CD4-positive, alpha-beta T cell treated with Interleukin-10 for 1 hour (primary cell): ENCODE measurements around the gene FCMR.
A peak's percentile ranks its signal among the peaks of the same experiment; 100 is the strongest.

Experiments used
- DNase-seq: peaks from one replicate; pipeline ENCODE4 v3.0.0-alpha.2; 2020

The FCMR gene

DNA sequence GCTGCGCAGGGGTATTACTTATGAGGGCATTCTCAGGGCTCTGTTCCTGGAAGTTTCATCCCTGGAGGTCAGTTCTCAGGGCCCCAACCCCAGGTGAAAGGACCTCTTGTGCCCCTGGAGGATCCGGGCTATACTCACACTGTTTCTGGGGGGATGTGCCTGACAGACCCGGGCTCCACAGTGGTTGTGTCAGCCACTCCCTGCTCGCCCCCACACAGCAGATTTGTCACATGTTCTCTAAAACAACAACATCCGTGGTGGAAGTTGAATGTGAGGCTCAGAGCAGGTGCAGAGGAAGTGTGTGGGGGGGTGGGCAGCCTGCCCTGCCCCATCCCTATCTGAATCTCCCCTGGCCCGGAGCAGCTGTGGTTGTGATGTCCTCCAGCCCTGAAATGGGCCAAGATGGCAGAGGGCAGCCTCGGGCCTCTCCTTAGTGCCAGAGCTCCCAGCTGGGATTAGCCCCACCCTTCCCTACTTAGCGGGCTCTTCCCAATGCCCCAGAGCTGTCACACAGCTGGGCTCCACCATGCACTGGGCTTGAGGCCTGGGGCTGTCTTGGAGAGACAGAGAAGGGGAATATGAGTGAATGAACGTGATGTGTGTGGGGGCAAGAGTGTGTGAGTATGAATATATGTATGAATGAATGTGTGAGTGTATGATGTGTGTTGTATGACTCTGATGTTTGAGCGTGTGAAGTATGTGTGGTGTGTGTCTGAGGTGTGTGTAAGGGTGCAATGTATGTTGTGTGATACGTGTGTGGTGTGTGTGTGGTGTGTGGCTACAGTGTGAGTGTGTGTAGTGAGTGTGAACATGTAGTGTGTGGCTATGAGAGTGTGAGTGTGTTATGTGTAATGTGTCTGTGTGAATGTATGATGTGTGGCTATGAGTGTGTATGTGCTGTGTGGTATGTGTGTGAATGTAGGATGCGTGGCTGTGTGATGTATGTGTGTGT, 1.5 kb upstream of the FCMR start:
- DNase-seq, result peak; percentile 81

DNA sequence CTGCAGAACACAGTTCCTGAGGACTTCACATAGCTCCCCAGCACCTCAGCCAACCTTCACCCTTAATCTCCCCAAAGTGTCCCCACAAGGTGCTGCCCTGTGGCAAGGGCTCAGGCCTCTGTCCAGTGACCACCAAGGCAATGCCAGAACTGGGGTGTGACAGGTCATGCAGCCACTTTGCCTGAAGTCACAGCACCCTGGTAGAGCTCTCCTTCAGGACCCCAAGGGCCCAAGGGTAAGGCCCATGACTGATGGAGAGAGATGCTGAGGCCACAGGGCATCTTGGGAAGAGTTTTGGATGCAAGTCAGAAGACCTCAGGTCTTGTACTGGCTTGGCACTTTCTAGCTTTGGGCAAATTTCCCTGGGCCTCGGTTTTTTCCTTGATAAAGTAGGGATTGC, 783 bp upstream of the FCMR start:
- no peak for DNase-seq

- no peak for DNase-seq
Measured at GRCh38 chr1:206918076-206918475, 3.7 kb downstream of the FCMR start.

DNA sequence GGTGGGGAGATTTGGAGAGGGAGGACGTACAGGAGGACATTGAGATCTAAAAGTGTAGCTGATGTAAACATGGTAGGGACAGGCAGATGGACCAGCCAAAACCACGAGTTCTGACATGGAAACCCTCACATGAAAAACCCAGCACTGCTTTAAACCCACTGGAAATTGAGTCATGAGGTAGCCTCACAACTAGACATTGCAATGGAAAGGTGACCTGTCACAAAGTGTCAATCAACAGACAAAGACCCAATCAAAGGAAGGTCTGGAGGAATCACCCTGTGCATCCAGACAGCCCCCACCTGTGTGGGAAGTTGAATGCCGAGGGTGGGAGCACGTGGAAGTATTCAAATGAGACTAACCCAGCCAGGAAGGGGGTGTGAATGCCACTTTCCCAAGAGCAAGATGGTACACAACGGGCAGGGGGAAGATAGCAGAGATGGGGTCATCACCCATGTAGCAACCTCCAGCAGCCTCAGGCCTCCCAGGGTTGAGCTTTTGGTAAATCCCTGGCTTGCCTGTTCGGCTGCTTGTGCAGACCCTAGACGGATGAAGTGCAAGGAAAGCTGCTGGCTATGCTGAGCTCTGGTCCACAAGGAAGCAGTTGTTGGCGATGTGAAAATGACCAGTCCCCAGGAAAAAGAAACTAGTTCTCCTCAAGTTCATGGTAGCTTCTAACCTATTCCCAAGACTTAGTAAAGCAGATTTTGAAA, 5.6 kb downstream of the FCMR start:
- no peak for DNase-seq

GRCh38 chr1:206915030-206915735, 6.6 kb downstream of the FCMR start:
- DNase-seq, result no peak

DNA sequence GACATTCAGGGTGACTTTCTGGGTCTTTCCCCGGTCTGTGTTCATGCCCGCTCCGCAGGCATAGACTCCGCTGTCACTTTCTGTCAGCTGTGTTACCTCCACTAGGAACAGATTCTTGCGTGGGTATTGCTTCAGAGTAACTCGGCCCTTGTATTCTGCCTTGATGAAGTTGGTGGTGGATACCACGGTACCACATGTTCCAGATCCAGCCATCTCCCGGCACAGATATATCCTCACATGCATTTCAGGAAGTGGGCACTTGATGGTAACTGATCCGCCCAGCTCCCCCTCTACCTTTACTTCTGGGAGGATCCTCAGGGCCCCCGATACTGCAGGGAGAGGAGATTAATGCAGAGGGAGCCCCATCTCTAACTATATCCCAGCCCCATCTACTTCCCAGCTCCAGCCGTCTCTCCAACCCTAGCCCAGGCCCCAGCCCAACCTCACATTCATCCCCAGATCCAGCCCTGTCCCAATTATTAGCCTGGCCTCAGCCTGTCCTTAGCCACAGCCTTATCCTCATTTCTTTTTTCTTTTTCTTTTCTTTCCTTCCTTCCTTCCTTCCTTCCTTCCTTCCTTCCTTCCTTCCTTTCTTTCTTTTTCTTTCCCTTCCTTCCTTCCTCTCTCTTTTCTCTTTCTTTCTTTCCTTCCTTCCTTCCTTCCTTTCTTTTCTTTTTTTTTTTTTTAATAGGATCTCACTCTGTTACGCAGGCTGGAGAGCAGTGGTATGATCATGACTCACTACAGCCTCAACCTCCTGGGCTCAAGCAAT, 7.8 kb downstream of the FCMR start:
- no peak for DNase-seq

DNA sequence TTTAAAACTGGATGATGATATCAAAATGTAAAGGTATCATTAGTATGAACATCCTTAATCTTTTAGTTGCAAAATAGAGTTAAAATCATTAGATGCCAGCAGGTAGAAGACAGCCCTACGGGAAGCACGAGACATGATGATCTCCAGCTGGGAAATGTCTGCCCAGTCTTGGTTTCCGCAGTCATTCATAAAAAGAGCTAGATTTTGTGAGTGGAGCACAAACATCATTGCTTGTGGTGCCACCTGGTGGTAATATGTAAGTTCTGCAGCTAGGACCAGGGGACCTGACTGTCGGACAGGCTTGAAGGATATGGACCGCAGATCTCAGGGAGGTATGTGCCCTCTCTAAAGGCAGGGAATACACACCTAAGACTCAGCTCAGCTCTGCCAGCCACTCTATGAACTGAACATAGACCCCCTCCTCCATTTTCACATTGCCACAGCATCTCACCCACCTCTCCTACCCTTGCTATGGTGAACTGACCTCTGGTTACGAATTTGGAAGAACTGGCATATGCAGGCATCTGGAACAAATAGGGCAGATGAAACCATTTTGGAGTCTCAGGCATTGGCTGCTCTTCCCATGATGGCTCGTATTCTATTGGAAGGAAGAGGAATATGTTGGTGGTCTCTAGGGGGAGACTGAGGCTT, 9.2 kb downstream of the FCMR start:
- DNase-seq, result peak; percentile 81

DNA sequence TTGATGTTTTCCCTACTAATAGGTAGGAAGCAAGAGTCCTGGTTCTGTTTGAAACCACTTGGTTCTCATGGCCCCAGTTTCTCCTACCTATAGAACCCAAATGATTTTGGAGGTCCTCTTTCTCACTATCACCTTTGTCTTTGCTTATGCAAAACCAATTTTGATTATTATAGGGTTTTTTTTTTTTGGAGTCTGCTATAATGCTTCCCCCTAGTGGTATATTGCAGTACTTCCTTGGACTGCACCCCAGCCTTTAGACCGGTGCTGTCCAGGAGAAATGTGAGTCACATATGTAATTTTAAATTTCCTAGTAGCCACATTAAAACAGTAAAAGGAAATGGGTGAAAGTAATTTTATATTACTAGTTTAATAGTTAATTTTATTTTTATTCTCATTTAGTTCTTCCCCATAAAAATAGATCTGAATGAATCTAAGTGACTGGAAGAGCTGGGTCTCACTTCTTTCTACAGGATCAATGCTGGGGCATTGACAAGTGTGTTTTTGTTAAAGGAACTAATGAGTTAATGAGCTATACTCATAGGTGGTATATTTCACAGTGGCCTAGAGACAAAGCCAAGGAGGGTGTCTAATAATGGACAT, 10.6 kb downstream of the FCMR start:
- peak; percentile 68 for DNase-seq

DNA sequence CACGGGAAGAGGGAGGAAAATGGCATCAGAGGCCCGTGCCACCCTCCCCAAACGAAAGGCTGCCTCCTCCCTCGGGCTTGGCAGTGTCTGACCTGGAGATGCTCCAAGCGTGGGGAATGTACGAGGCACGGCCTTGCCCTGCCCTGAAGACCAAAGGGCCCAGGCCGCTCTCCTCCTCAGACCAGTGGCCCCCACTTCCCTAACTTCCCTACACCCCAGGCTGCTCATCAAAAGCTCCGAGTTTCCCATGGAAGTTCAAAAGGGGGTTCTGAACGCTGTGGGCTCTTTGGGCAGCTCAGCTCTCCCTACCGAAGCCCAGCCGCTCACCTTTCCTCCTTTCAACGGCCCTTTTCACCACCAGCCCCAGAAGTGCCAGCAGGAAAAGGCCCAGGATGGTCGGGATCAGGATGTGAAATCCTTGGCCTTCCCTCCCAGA, 11.8 kb downstream of the FCMR start:
- DNase-seq, result no peak

GRCh38 chr1:206909161-206909882, 12.4 kb downstream of the FCMR start:
- peak; percentile 59 for DNase-seq

DNA sequence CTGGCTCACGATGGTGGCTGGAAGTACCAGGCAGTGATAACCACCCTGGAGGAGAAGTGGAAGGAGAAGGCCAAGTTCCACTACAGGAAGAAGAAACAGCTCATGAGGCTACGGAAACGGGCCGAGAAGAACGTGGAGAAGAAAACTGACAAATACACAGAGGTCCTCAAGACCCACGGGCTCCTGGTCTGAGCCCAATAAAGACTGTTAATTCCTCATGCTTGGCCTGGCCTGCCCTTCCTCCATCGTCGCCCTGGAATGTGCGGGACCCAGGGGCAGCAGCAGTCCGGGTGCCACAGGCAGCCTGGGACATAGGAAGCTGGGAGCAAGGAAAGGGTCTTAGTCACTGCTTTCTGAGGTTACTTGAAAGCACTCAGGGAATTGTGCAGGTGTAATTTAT, 13.7 kb downstream of the FCMR start:
- DNase-seq, result no peak

DNA sequence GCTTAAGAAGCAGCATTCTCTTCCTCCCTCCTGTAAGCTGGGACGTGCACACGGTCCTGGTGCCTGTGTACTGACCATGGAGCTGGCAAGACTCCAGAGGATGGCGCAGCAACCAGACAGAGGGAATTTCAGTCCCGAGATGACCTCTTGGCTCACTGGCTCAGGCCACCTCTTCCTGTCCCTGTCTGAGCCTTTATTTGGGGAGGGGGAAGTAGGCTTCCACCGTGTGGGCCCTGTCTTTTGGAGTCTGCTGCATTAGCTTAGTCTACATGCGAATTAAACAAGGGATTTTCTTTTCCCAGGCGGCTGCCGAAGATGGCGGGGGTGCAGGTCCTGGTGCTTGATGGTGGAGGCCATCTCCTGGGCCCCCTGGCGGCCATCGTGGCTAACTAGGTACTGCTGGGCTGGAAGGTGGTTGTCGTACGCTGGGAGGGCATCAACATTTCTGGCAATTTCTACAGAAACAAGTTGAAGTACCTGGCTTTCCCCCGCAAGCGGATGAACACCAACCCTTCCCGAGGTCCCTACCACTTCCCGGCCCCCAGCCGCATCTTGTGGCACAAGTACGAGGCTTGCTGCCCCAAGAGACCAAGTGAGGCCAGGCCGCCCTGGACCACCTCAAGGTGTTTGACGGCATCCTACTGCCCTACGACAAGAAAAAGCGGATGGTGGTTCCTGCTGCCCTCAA, 14.3 kb downstream of the FCMR start:
- DNase-seq, result no peak

GRCh38 chr1:206905295-206906164, 16.2 kb downstream of the FCMR start:
- DNase-seq, result no peak

GRCh38 chr1:206904423-206905142, 17.2 kb downstream of the FCMR start:
- DNase-seq, result no peak

GRCh38 chr1:206903687-206904086, 18.1 kb downstream of the FCMR start:
- DNase-seq, result no peak

DNA sequence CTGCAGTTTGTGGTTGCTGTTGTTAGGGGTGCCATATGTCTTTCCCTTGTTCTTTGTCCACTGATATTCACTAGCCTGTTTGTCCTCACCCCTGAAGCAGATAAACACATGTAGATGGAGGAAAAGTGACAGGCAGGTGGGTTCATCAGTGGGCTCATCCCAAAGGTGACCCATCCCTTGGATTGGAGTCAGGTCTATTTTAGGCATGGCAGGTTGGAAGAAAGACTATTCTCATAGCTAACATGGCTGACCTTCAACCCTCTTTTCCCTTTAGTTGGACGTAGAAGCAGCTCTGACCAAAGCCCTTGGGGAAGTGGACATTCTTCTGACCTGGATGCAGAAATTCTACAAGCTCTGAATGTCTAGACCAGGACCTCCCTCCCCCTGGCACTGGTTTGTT, 19.0 kb downstream of the FCMR start:
- DNase-seq, result no peak

DNA sequence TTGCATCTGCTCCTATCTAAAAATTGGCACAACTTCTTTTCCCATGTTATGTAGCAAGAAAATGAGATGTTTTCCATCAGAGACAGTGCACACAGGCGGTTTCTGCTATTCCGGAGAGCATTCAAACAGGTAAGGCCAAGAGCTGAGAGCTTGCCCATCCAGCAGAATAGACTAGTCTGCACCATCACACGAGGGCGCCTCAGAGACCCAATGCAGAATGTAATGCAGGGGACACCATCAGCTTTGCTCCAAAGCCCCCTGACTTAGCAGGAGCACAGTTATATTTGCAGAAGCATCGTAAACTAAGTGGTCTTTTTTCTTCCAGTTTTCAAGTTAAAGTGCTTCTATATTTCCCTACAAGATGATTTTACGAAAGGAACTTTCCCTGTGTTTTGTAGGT, 19.8 kb downstream of the FCMR start:
- DNase-seq, result no peak

- DNase-seq, result no peak
Measured at GRCh38 chr1:206900149-206900548, 21.6 kb downstream of the FCMR start.

DNA sequence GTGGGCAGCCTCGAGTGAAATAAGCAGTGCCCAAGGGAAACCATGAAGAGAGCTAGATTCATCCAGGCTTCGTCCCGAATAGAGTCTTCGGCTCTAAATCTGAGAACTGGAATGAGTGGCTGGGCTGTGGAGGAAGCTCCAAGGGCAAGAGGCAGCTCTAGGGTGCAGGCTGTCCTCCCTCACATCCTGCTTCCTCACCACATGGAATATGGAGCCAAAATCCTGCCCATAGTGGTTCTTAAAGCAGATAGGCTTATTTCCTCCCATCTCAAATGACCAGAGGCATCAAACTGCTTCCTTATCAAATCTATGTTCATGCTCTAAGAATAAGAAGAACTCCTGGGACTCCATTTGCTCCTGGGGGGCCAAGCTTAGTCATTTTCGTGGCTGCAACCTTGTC, 22.0 kb downstream of the FCMR start:
- DNase-seq, result no peak
